ENCODE measurements around the gene HINT3. TPM values are rescaled to one million over a fixed set of nuclear protein-coding genes. Genes with fewer than 3 reads are reported as not detected.

Gene HINT3
- total RNA-seq, 1 experiment from 2014 or later, result 12.7 TPM

- Histone ChIP-seq H2AFZ (ENCODE audit: low read depth, low read length, poor library complexity, severe bottlenecking) (no peak overlapping the region), H3K27ac (ENCODE audit: low read depth, low read length) (no peak overlapping the region), H3K36me3 (ENCODE audit: control insufficient read depth in 1 of 2, insufficient read depth in 2 of 2, low read length in 2 of 2) (no peaks in the 10 kb centered on the region), H3K4me1 (ENCODE audit: control insufficient read depth in 1 of 2, insufficient read depth in 2 of 2, low read length in 2 of 2) (peaks cover 6 to 7% of the 10 kb centered on the region in 2 experiments; a peak in 3 of 4 replicates), H4K20me1 (ENCODE audit: insufficient read depth) (no peaks in the 10 kb centered on the region), H3K9me2 (ENCODE audit: insufficient read depth) (no peaks in the 10 kb centered on the region), H3K79me2 (ENCODE audit: insufficient read depth, low read length) (no peaks in the 10 kb centered on the region), H3K4me3 (replicated peaks in 1 of 2; ENCODE audit: low read depth in 1 of 2, low read length in 2 of 2) (no peak overlapping the region), H3K4me2 (ENCODE audit: low read length) (no peak overlapping the region), H3K9ac (ENCODE audit: low read length) (no peak overlapping the region), H3K9me3 (ENCODE audit: control insufficient read depth in 1 of 2, insufficient read depth in 1 of 2, low read depth in 1 of 2, low read length in 2 of 2) (no peaks in the 10 kb centered on the region), H3K27me3 (ENCODE audit: insufficient read depth, low read length) (no peaks in the 10 kb centered on the region)
- ChIA-PET CTCF (interaction anchor here (1.0 kb wide), 1 partner anchor 13 kb away, joined by 4 read pairs; the partner anchor contains the start of gene HINT3), POLR2A (no interaction called here), RAD21 (ENCODE audit: low non-redundant PET in 1 of 2, low total read pairs in 2 of 2, uncharacterized antibody in 2 of 2, unreplicated experiment in 2 of 2) (no interaction called here)
- ATAC-seq, result no peak
- no peak for DNase-seq (ENCODE audit: low read depth, low spot score)
- TF ChIP-seq YY1 (IDR thresholded peaks at IDR 0.05; ENCODE audit: extremely low read depth, insufficient replicate concordance, low read depth, low read length) (no peak), EGR1 (IDR thresholded peaks at IDR 0.05; ENCODE audit: low read depth) (no peak), TCF7L2 (IDR thresholded peaks at IDR 0.05; ENCODE audit: borderline replicate concordance, extremely low read depth, insufficient read depth, insufficient read length) (no peak), ZNF274 (IDR thresholded peaks at IDR 0.05; ENCODE audit: low read depth, low read length) (no peak), ZFX (IDR thresholded peaks at IDR 0.05) (no peak), ELF1 (IDR thresholded peaks at IDR 0.05; ENCODE audit: borderline replicate concordance, low read depth) (no peak), POLR2AphosphoS5 (IDR thresholded peaks at IDR 0.05; ENCODE audit: low read depth, low read length) (no peak), POLR2A (IDR thresholded peaks at IDR 0.05; ENCODE audit: borderline replicate concordance, extremely low read depth, insufficient read depth, insufficient read length) (no peak), CBX3 (IDR thresholded peaks at IDR 0.05; ENCODE audit: low read depth) (no peak)
- TF ChIP-seq, protein P1, sequence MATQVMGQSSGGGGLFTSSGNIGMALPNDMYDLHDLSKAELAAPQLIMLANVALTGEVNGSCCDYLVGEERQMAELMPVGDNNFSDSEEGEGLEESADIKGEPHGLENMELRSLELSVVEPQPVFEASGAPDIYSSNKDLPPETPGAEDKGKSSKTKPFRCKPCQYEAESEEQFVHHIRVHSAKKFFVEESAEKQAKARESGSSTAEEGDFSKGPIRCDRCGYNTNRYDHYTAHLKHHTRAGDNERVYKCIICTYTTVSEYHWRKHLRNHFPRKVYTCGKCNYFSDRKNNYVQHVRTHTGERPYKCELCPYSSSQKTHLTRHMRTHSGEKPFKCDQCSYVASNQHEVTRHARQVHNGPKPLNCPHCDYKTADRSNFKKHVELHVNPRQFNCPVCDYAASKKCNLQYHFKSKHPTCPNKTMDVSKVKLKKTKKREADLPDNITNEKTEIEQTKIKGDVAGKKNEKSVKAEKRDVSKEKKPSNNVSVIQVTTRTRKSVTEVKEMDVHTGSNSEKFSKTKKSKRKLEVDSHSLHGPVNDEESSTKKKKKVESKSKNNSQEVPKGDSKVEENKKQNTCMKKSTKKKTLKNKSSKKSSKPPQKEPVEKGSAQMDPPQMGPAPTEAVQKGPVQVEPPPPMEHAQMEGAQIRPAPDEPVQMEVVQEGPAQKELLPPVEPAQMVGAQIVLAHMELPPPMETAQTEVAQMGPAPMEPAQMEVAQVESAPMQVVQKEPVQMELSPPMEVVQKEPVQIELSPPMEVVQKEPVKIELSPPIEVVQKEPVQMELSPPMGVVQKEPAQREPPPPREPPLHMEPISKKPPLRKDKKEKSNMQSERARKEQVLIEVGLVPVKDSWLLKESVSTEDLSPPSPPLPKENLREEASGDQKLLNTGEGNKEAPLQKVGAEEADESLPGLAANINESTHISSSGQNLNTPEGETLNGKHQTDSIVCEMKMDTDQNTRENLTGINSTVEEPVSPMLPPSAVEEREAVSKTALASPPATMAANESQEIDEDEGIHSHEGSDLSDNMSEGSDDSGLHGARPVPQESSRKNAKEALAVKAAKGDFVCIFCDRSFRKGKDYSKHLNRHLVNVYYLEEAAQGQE (IDR thresholded peaks at IDR 0.05; ENCODE audit: low read depth), result no peak
- TF ChIP-seq, protein P2, sequence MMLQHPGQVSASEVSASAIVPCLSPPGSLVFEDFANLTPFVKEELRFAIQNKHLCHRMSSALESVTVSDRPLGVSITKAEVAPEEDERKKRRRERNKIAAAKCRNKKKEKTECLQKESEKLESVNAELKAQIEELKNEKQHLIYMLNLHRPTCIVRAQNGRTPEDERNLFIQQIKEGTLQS (IDR thresholded peaks at IDR 0.05), result no peak
- BruUV-seq (replicated peaks), result no TSS peak
- intact Hi-C loops (cut with micrococcal nuclease), result no loop called here
These were observed 12.8 kb upstream of the HINT3 start for GRCh38 chr6:125943528-125944433.
